Heart left ventricle (tissue), 16 donors: ENCODE data around the gene PEX11G. TPM values are rescaled to one million over a fixed set of nuclear protein-coding genes. Genes with fewer than 3 reads are reported as not detected.

Experiments used
- ATAC-seq, 4 donors: fragments of 200-7000 bp; cut with Tn5 transposase; one replicate each; pipeline ENCODE4 v1.9.1; 2020 to 2022; ENCODE audit warnings: moderate library complexity in 4 of 4, mild to moderate bottlenecking in 3 of 4, moderate number of reproducible peaks in 1 of 4
- DNase-seq, 5 donors: peaks; one replicate each; pipeline ENCODE4 v3.0.0-alpha.2; 2020
- H3K27ac ChIP-seq, 12 donors: fragments of 200-600 bp; sonication (generic) in 4 of 12; one replicate each; pipeline versions ENCODE4 v1.5.0 to v1.8.0; 2016 to 2022; ENCODE audit warnings: mild to moderate bottlenecking in 2 of 12
- H3K27me3 ChIP-seq, 9 donors: fragments of 200-600 bp; sonication (generic) in 2 of 9; one replicate each; pipeline versions ENCODE4 v1.5.1 to v1.8.0; 2016 to 2022; ENCODE audit warnings: mild to moderate bottlenecking in 3 of 9
- H3K36me3 ChIP-seq, 9 donors: fragments of 200-600 bp; sonication (generic) in 2 of 9; one replicate each; pipeline versions ENCODE4 v1.5.0 to v1.8.0; 2018 to 2022; ENCODE audit warnings: mild to moderate bottlenecking in 2 of 9
- H3K4me1 ChIP-seq, 12 donors: fragments of 200-600 bp; sonication (generic) in 4 of 12; one replicate each; pipeline versions ENCODE4 v1.5.0 to v1.8.0; 2016 to 2022; ENCODE audit warnings: mild to moderate bottlenecking in 3 of 12
- H3K4me3 ChIP-seq, 12 donors: fragments of 200-600 bp; sonication (generic) in 4 of 12; one replicate each; pipeline versions ENCODE4 v1.5.0 to v1.8.0; 2017 to 2022; ENCODE audit warnings: mild to moderate bottlenecking in 9 of 12, moderate library complexity in 4 of 12
- H3K9me3 ChIP-seq, 12 donors: fragments of 200-600 bp; sonication (generic) in 4 of 12; one replicate each; pipeline versions ENCODE4 v1.5.0 to v1.8.0; 2016 to 2022; ENCODE audit warnings: mild to moderate bottlenecking in 1 of 12
- CTCF ChIP-seq, 12 donors: fragments of 200-600 bp; sonication (generic) in 4 of 12; IDR thresholded peaks; one replicate each; pipeline versions ENCODE4 v1.5.0 to v1.8.0; 2018 to 2022; ENCODE audit warnings: antibody characterized with exemption in 12 of 12, mild to moderate bottlenecking in 5 of 12
- POLR2A ChIP-seq, 2 donors: fragments of 450-650 bp; IDR thresholded peaks; one replicate each; pipeline ENCODE4 v1.6.1; 2017; ENCODE audit warnings: antibody characterized with exemption in 2 of 2, mild to moderate bottlenecking in 2 of 2, moderate library complexity in 2 of 2
- WGBS, 4 donors: extraction: QIAGEN DNeasy Blood & Tissue Kit in 2 of 4; methylation state at CpG; one replicate each; pipeline versions ENCODE4 v1.1.5 to v1.1.7; 2013 to 2018; 5-methylcytosine and 5-hydroxymethylcytosine counted together
- intact Hi-C, 10 donors: fragments of 100-400 bp; cut with DNase I; formaldehyde crosslinking; loops; one replicate each; pipeline versions ENCODE4 v1.11.1 to v1.14.2; 2022
- polyA plus RNA-seq, 2 donors: library from polyadenylated mRNA; stranded (reverse); fragments of 200-250 nt; gene quantifications; one replicate each; pipeline ENCODE4 v1.2.3, GENCODE V29; 2013
- total RNA-seq, 9 donors: library from RNA; depleted of rRNA in 2 of 9; stranded (reverse); fragments of >200 nt in 2 of 9; fragmentation: NEBNext Ultra II Directional in 3 of 9; extraction: Animal tissue kit (Norgen Biotek cat#: 25700) in 3 of 9; gene quantifications; one replicate each; pipeline versions ENCODE4 v1.1.0 to v1.2.4, GENCODE V29; 2016 to 2023
- donor health status: ischemic (EF 13 %, LVEDD 7.1; RV severe dilation, severe dysfunction).
- donor health status: healthy with polysubstance abuse.
- donor health status: DM: no; HTN: yes; CAD: no.
- donor health status: DM: no; HTN: no; CAD: no.
- donor health status: ischemic (EF 25% LVEDD 6.9; RV normal size, moderate dysfunction).
- donor health status: ischemic (EF 25% LVEDD 5.7; RV mildly dilated, moderate dysfunction).
- donor health status: healthy.
- donor health status: DM: yes; HTN: yes; CAD: no.
- donor health status: ischemic (EF 35%, LVEDD 5.7; RV mildly dilated, moderate dysfunction).
- donor health status: nonischemic (EF 11% LVEDD 7.7; RV severe dilation, severe dysfunction).
- donor health status: DM: yes; HTN: yes; CAD: no.
- donor health status: PGD.
- donor health status: ischemic (EF 29% LVEDD 5.4; RV normal size, mild dysfunction).
- donor health status: nonischemic (EF 23%, LVEDD 6.1; RV moderate dilation, normal function).

Gene PEX11G
- total and polyA plus RNA-seq, 11 donors = 0.55 to 3.4 (median 1.5) TPM

GRCh38 chr19:7506385-7507328 is 17.8 kb upstream of the PEX11G start:
- DNase-seq = peak; percentile 52 to 90 (median 74)
- ATAC-seq = peak; percentile 24 to 93 (median 90)
- intact Hi-C loops = no loop called here
- TF ChIP-seq POLR2A (IDR thresholded peaks at IDR 0.05) = no peak
- TF ChIP-seq CTCF (IDR thresholded peaks at IDR 0.05) = no peak
- H3K9me3 ChIP-seq = no peaks in the 10 kb centered on the region
- H3K36me3 ChIP-seq = no peaks in the 10 kb centered on the region
- H3K4me3 ChIP-seq = no peak overlapping the region
- no peak overlapping the region for H3K27ac ChIP-seq
- H3K27me3 ChIP-seq = peaks cover 0 to 40% (median 17%) of the 10 kb centered on the region in 9 donors
- WGBS, 4 donors = 47 to 51% (median 48%) methylated on average over 19 to 20 of the region's 20 CpGs
- H3K4me1 ChIP-seq = peaks cover 0 to 14% (median 5%) of the 10 kb centered on the region in 12 donors

GRCh38 chr19:7505682-7506384 is 17.0 kb upstream of the PEX11G start:
- DNase-seq (peak in 1 of 5 donors; percentile 76), ATAC-seq (peak in 3 of 4 donors; percentile 16 to 47 (median 38))
- WGBS, 4 donors = 4 to 6% (median 4%) methylated on average over 20 to 33 of the region's 33 CpGs
- TF ChIP-seq POLR2A (IDR thresholded peaks at IDR 0.05) = no peak
- TF ChIP-seq CTCF (IDR thresholded peaks at IDR 0.05) = no peak
- Histone ChIP-seq H3K36me3 (no peaks in the 10 kb centered on the region), H3K9me3 (no peaks in the 10 kb centered on the region), H3K4me3 (peak overlapping the region in 2 of 12 donors; percentile 6 to 25), H3K4me1 (peaks cover 0 to 21% (median 6%) of the 10 kb centered on the region in 12 donors), H3K27ac (no peak overlapping the region), H3K27me3 (peaks cover 3 to 48% (median 25%) of the 10 kb centered on the region in 9 donors)
- intact Hi-C loops = no loop called here

- ATAC-seq (no peak), DNase-seq (peak in 1 of 5 donors; percentile 48)
- TF ChIP-seq CTCF (IDR thresholded peaks at IDR 0.05) (no peak), POLR2A (IDR thresholded peaks at IDR 0.05) (no peak)
- intact Hi-C loops = no loop called here
- peaks cover 3 to 52% (median 29%) of the 10 kb centered on the region in 9 donors for H3K27me3 ChIP-seq
- no peak overlapping the region for H3K27ac ChIP-seq
- peaks cover 0 to 24% (median 6%) of the 10 kb centered on the region in 12 donors for H3K4me1 ChIP-seq
- no peaks in the 10 kb centered on the region for H3K9me3 ChIP-seq
- H3K4me3 ChIP-seq = peak overlapping the region in 1 of 12 donors; percentile 25
- 37 to 50% (median 43%) methylated on average over 10 to 19 of the region's 19 CpGs for WGBS, 4 donors
- no peaks in the 10 kb centered on the region for H3K36me3 ChIP-seq
Observed at GRCh38 chr19:7505288-7505681, 16.4 kb upstream of the PEX11G start.

- Histone ChIP-seq H3K27me3 (peaks cover 3 to 52% (median 29%) of the 10 kb centered on the region in 9 donors), H3K36me3 (no peaks in the 10 kb centered on the region), H3K4me3 (no peak overlapping the region), H3K27ac (no peak overlapping the region), H3K4me1 (peaks cover 0 to 24% (median 6%) of the 10 kb centered on the region in 12 donors), H3K9me3 (no peaks in the 10 kb centered on the region)
- 86 to 94% (median 90%) methylated on average over 6 of the region's 6 CpGs for WGBS, 4 donors
- TF ChIP-seq POLR2A (IDR thresholded peaks at IDR 0.05) = no peak
- TF ChIP-seq CTCF (IDR thresholded peaks at IDR 0.05) = no peak
- intact Hi-C loops = no loop called here
- ATAC-seq (no peak), DNase-seq (no peak)
Observed at GRCh38 chr19:7504684-7505083, 15.8 kb upstream of the PEX11G start.
